BLaER1 treated with 17β-estradiol and CSF1 and Interleukin-3, amounts not matched to agents 10 nM and 100 nM (cell line): Measurements from ENCODE around the gene PRKCE.

Source experiments
- H3K27ac ChIP-seq, 11 experiments: shearing (Covaris generic); formaldehyde crosslinking; 2 replicates each; pipeline ENCODE4 v1.8.1; 2022
- H3K27me3 ChIP-seq, 11 experiments: shearing (Covaris generic); formaldehyde crosslinking; 2 replicates each; pipeline ENCODE4 v1.8.1; 2022
- H3K36me3 ChIP-seq, 11 experiments: shearing (Covaris generic); formaldehyde crosslinking; 2 replicates each; pipeline ENCODE4 v1.8.1; 2022
- H3K4me1 ChIP-seq, 10 experiments: shearing (Covaris generic); formaldehyde crosslinking; 2 replicates each; pipeline ENCODE4 v1.8.1; 2022
- H3K4me2 ChIP-seq, 11 experiments: shearing (Covaris generic); formaldehyde crosslinking; 2 replicates each; pipeline ENCODE4 v1.8.1; 2022
- H3K4me3 ChIP-seq, 10 experiments: shearing (Covaris generic); formaldehyde crosslinking; 2 replicates each; pipeline ENCODE4 v1.8.1; 2022
- H3K9ac ChIP-seq, 11 experiments: shearing (Covaris generic); formaldehyde crosslinking; 2 replicates each; pipeline ENCODE4 v1.8.1; 2022
- H3K9me3 ChIP-seq, 11 experiments: shearing (Covaris generic); formaldehyde crosslinking; replicated peaks in 1 of 11; 2 replicates each; pipeline ENCODE4 v1.8.1; 2022
- H4K20me1 ChIP-seq, 11 experiments: shearing (Covaris generic); formaldehyde crosslinking; 2 replicates each; pipeline ENCODE4 v1.8.1; 2022
- Cebpa-rat ChIP-seq, 11 experiments: shearing (Covaris generic); IDR thresholded peaks; 2 replicates each; pipeline ENCODE4 v1.8.1; 2022

The PRKCE gene

DNA sequence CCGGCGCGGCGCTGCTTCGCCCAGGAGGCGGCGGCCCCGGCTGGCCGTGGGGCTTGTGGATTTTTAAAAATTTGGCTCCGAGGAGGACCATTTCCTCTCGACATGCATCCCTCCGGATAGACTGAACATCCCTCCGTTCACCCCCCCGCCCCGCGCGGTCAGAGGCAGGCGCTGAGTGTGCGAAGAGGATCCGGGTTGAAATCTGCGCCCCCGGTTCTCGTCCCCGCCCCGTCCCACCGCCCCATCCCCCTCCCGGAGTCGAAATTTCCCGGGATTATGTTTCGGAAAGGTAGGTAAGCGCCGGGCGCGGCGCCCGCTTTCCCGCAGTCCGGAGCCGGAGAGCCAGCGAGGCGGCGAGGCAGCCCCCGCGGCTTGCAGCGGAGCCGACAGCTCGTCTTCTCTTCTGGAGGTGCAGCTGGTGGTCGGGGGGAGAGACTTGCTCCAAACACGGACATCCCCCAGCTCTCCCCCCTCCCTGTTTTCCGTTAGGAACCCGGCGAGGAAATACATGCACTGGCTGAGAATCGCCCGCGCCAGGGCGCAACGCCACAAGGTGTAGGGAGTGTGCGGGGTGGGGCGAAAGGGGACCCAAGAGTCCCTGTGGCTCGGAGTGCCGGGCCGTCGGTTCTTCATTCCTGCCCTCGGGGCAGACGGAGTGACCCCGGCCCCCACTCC, at the start of gene PRKCE:
Gene PRKCE, plus strand, starts transcription at position 261 of the 675 bp plus-strand sequence.
- Histone ChIP-seq H3K9me3 (no peaks in the 10 kb centered on the region), H3K9ac (peak within 1 kb of the TSS; percentile 92 to 97 (median 94)), H3K27ac (peak within 1 kb of the TSS; percentile 89 to 96 (median 91)), H4K20me1 (peaks cover 12 to 63% (median 44%) of the 10 kb centered on the region in 11 experiments; a peak in 20 of 22 replicates), H3K4me1 (peaks cover 45 to 65% (median 61%) of the 10 kb centered on the region in 10 experiments), H3K36me3 (peaks cover 0 to 33% (median 25%) of the 10 kb centered on the region in 11 experiments; a peak in 13 of 22 replicates), H3K4me2 (peak within 1 kb of the TSS; percentile 88 to 100 (median 96)), H3K27me3 (no peaks in the 10 kb centered on the region), H3K4me3 (peak within 1 kb of the TSS; percentile 76 to 95 (median 90))
- no peak for TF ChIP-seq Cebpa-rat (IDR thresholded peaks at IDR 0.05)

DNA sequence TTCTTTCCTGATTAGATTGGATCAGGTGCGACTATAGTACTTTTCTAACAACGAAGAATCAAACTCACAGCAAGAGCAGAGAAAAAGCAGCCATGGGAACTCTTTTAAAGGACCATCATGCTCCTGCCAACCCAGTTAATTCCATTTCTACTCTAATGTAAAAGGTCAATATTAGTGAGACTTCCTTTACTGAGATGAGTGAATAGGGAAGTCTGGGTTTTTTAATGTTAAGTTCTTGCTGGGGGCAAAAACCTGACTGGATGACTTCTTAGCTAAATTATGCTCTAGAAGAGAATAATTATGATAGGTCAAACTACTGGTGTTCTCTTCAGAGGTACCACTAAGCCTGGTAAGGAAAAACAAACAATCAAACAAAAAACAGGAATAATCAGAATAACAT, 48.9 kb upstream of the PRKCE start:
- no peak overlapping the region for H3K4me2 ChIP-seq
- TF ChIP-seq Cebpa-rat (IDR thresholded peaks at IDR 0.05): no peak
- H3K9ac ChIP-seq: no peak overlapping the region
- H3K4me3 ChIP-seq: no peak overlapping the region
- H3K27ac ChIP-seq: no peak overlapping the region
- H3K27me3 ChIP-seq: no peaks in the 10 kb centered on the region
- peaks cover 0 to 12% (median 0%) of the 10 kb centered on the region in 10 experiments; a peak in 3 of 20 replicates for H3K4me1 ChIP-seq
- H3K36me3 ChIP-seq: peaks cover 53 to 76% (median 69%) of the 10 kb centered on the region in 11 experiments
- no peaks in the 10 kb centered on the region for H3K9me3 ChIP-seq
- no peaks in the 10 kb centered on the region for H4K20me1 ChIP-seq

DNA sequence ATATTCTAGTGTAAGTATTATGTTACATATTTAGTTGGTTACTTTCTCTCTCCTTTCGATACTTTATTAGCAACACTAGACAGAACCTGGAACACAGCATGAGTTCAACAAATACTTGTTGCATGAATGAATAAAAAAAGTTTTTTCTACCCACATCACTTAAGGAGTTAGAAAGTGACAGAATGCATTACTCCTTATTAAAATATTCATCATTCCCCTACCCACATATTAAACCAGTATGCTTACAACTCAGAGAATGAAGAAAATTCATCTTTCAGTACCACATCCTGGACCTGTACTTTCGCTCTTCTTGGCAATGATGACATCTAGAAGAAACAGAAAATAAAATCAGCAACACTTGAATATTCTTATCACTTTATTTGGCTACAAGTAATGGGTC, 46.4 kb upstream of the PRKCE start:
- TF ChIP-seq Cebpa-rat (IDR thresholded peaks at IDR 0.05): no peak
- no peak overlapping the region for H3K27ac ChIP-seq

DNA sequence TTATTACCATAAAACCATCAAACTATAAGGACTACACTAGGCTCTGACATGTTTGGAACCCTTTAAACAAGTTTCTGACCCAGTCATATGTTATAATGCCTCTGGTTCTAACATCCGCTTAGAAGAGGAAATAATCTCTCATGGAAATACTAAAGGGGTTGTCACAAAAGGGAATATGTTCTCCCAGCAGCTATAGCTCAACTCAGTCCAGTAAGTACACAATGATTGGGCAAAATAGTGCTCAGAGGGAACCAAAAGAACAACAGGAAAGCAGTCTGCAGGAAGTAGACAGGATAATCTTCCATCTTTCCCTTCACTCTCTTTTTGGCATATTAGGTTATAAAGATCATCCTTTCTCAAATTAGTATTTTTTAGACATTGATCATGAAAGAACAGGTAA, 44.7 kb upstream of the PRKCE start:
- TF ChIP-seq Cebpa-rat (IDR thresholded peaks at IDR 0.05): no peak
- no peak overlapping the region for H3K9ac ChIP-seq
- H3K27ac ChIP-seq: no peak overlapping the region
- H3K27me3 ChIP-seq: no peaks in the 10 kb centered on the region
- no peaks in the 10 kb centered on the region for H4K20me1 ChIP-seq
- H3K9me3 ChIP-seq: no peaks in the 10 kb centered on the region
- H3K4me3 ChIP-seq: no peak overlapping the region
- H3K4me1 ChIP-seq: peaks cover 16 to 27% (median 18%) of the 10 kb centered on the region in 10 experiments
- H3K4me2 ChIP-seq: no peak overlapping the region
- H3K36me3 ChIP-seq: peaks cover 11 to 36% (median 30%) of the 10 kb centered on the region in 11 experiments

More for the DNA sequence above, 46.4 kb upstream of the PRKCE start:
- no peaks in the 10 kb centered on the region for H3K27me3 ChIP-seq
- H3K4me1 ChIP-seq: peaks cover 10 to 22% (median 10%) of the 10 kb centered on the region in 10 experiments
- H3K4me2 ChIP-seq: no peak overlapping the region
- H3K36me3 ChIP-seq: peaks cover 28 to 52% (median 47%) of the 10 kb centered on the region in 11 experiments
- H3K9me3 ChIP-seq: no peaks in the 10 kb centered on the region
- no peak overlapping the region for H3K4me3 ChIP-seq
- no peak overlapping the region for H3K9ac ChIP-seq
- no peaks in the 10 kb centered on the region for H4K20me1 ChIP-seq

DNA sequence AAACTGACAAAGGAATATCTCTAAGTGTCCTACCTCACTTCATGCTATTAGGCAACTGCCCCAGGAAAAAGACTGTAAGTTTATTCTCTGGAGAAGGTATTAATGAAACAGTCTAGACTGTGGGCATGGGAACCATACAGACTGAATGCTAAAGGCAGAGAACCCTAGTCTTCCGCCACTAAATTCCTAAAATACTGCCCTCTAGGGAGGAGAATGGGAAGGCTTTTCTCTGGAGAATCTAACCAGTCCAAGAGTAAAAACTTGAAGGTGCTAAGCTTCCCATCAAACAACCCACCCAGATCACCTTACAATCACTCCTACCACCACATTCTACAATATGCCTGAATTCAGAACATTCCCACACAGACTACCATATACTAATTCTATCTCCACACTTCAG, 43.8 kb upstream of the PRKCE start:
- peaks cover 17 to 30% (median 25%) of the 10 kb centered on the region in 10 experiments for H3K4me1 ChIP-seq
- no peaks in the 10 kb centered on the region for H4K20me1 ChIP-seq
- H3K4me2 ChIP-seq: no peak overlapping the region
- H3K27me3 ChIP-seq: no peaks in the 10 kb centered on the region
- no peak overlapping the region for H3K4me3 ChIP-seq
- peaks cover 8 to 27% (median 22%) of the 10 kb centered on the region in 11 experiments; a peak in 21 of 22 replicates for H3K36me3 ChIP-seq
- no peak for TF ChIP-seq Cebpa-rat (IDR thresholded peaks at IDR 0.05)
- H3K9ac ChIP-seq: no peak overlapping the region
- H3K27ac ChIP-seq: no peak overlapping the region
- H3K9me3 ChIP-seq: no peaks in the 10 kb centered on the region

DNA sequence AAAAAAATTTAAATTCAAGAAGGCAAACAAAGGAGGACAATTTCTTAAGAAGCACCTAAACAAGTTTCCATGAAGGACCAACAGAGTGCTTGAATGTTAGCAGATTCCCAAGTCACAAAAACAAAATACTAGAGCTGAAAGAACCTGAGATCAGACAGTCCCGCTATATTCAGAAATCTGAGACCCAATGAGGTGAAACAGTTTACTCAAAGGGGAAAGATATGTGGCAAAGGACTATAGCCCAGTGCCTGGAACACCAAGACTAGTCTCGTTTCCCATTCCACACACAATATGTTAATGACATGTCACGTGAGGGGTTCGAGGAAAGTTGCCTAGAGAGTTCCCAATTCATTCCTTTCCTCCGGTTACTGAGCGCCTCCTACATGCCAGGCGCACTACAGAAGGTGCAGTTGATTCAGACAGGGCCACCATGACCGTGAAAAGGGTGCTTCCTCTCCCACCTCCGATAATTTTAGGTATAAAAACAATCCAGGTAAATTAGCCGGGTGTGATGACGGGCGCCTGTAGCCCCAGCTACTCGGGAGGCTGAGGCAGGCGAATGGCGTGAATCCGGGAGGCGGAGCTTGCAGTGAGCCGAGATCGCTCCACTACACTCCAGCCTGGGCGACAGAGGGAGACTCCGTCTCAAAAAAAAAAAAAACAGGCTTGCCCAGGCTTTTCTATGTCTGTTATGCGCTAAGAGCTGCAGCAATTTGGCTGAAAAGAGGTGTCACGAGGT, 41.0 kb upstream of the PRKCE start:
- Histone ChIP-seq H3K36me3 (peaks cover 0 to 3% (median 0%) of the 10 kb centered on the region in 11 experiments; a peak in 4 of 22 replicates), H3K9ac (peak overlapping the region; percentile 76 to 89 (median 84)), H4K20me1 (no peaks in the 10 kb centered on the region), H3K9me3 (no peaks in the 10 kb centered on the region), H3K4me3 (peak overlapping the region; percentile 66 to 87 (median 77)), H3K4me2 (peak overlapping the region; percentile 77 to 91 (median 86)), H3K27me3 (no peaks in the 10 kb centered on the region), H3K27ac (peak overlapping the region; percentile 52 to 89 (median 82); a peak in 21 of 22 replicates), H3K4me1 (peaks cover 12 to 31% (median 26%) of the 10 kb centered on the region in 10 experiments)
- no peak for TF ChIP-seq Cebpa-rat (IDR thresholded peaks at IDR 0.05)

DNA sequence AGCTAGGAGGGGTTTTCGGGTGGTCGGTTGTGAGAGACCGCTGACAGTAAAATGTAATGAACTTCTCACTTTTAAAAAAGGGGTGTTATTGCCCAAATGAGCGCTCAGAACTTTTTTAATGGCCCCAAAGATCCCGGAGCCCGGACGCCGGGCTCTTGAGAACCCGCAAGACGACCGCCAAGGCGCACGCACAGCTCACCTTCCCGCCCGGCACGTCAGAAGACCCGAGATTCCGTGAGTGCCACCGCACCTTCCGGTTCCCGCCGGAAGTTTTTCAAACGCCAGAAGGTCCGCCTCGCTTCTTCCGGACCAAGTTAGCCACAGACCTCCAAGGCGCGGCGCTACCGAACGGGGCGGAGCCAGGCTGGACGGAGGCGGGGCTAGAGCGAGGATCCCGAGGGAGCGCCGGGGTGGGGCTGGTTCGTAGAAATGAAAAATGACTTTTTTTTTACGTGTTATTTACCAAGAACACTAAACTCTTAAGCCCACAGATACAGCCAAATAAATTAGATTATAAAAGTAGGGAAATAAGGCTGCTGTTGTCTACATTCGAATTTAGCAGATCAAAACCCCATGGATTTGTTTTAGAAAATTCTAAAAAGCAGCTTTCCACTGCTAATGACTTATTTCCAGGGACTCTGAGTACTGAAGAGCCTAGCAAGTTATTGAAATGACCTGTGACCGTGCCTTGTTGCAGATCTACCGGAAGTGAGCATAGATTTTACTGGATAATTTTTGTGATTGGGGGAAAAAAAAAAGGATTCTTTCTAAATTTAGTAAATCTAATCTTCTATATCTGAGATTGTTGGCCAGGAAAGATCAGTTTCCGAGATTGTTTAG, 40.2 kb upstream of the PRKCE start, which contains the start of gene SRBD1:
Gene SRBD1, minus strand, starts transcription at position 248 of the 840 bp plus-strand sequence. CDS start 5,826 bp downstream, outside the sequence.
- H3K27me3 ChIP-seq: no peaks in the 10 kb centered on the region
- peaks cover 12 to 31% (median 26%) of the 10 kb centered on the region in 10 experiments for H3K4me1 ChIP-seq
- no peak for TF ChIP-seq Cebpa-rat (IDR thresholded peaks at IDR 0.05)

DNA sequence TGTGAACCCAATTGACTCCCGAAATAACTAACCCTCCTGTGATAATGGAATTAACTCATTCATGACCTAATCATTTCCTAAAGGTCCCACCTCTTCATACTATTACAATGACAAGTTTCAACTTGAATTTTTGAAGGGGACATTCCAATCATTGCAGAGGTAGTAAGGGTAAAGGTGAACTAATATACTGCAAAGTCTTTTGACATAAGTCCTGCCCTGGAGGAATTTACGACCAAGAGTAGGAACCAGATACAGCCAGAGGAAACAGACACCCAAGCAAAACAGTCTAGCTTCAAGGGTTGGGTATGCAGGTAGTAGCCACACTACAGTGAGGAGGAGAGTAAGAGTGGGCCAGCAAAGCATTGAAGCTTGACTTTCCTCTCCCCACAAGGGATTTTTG, 39.2 kb upstream of the PRKCE start:
- peaks cover 12 to 31% (median 26%) of the 10 kb centered on the region in 10 experiments for H3K4me1 ChIP-seq
- peak overlapping the region in 8 of 11 experiments; percentile 78 to 91 (median 87); a peak in 14 of 22 replicates for H3K4me2 ChIP-seq
- no peak overlapping the region for H3K27ac ChIP-seq
- no peak overlapping the region for H3K4me3 ChIP-seq
- TF ChIP-seq Cebpa-rat (IDR thresholded peaks at IDR 0.05): no peak
- H3K9ac ChIP-seq: no peak overlapping the region
- H4K20me1 ChIP-seq: no peaks in the 10 kb centered on the region
- H3K9me3 ChIP-seq: no peaks in the 10 kb centered on the region
- no peaks in the 10 kb centered on the region for H3K27me3 ChIP-seq
- no peaks in the 10 kb centered on the region for H3K36me3 ChIP-seq

More for the DNA sequence above, 40.2 kb upstream of the PRKCE start, which contains the start of gene SRBD1:
- H3K9me3 ChIP-seq: no peaks in the 10 kb centered on the region
- peak within 1 kb of the TSS; percentile 77 to 91 (median 86) for H3K4me2 ChIP-seq
- H4K20me1 ChIP-seq: no peaks in the 10 kb centered on the region
- H3K36me3 ChIP-seq: no peaks in the 10 kb centered on the region
- peak within 1 kb of the TSS; percentile 66 to 87 (median 77) for H3K4me3 ChIP-seq
- H3K9ac ChIP-seq: peak within 1 kb of the TSS; percentile 76 to 89 (median 84)
- H3K27ac ChIP-seq: peak within 1 kb of the TSS; percentile 52 to 89 (median 82); a peak in 21 of 22 replicates
